Fibroblast of pulmonary artery (primary cell): ENCODE measurements around the gene ANKRD62.

ENCODE experiments used
- DNase-seq: peaks from one replicate; pipeline ENCODE4 v3.0.0-alpha.2; 2010; ENCODE audit warnings: low read depth
- H3K4me3 ChIP-seq: replicated peaks from 2 replicates; pipeline ENCODE4 v1.5.1; 2011; ENCODE audit warnings: low read depth, mild to moderate bottlenecking, control low read depth, low read length, moderate library complexity
- TF ChIP-seq, protein P1 (sequence below): IDR thresholded peaks from 2 replicates; pipeline ENCODE4 v1.5.1; 2011; ENCODE audit warnings: mild to moderate bottlenecking, control low read depth, low read length, inconsistent platforms; ENCODE audit errors: missing control alignments

Gene ANKRD62

DNA sequence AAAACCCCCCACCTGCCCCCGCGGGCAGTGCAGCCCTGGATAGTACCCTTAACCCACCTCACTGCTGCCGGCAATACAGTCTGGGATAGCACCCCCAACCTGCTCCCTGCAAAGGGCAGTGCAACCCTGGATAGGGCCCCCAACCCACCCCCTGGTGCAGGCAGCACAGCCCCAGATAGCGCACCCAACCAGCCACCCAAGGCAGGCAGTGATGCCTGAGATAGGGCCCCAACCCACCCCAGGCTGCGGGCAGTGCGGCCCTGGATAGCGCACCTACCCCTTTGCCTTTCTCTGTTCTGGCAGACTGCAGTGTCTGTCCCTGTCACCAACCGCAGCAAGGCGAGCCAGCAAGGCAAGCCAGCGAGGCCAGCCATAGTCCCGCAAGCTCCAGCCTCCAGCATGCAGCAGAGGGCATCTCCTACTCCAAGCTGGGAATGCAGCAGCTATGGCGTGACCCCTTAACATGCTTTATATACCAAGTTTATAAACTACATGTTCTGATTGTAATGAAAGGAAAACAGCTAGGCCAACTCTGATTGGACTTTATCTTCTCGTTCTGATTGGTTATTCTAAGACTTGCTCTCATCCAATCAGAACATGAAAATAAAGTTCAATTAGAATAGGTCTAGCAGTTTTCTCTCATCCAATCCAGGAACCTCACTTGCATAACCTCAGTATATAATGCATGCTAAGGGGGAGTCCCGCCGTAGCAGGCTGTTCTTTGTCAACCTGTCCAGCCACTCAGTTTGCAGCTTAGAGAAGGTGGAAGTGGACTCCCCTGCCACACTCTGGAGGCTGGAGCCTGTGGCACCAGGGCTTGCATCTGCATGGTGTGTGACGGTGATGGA lies 34.1 kb upstream of the ANKRD62 start:
- TF ChIP-seq, protein P1, sequence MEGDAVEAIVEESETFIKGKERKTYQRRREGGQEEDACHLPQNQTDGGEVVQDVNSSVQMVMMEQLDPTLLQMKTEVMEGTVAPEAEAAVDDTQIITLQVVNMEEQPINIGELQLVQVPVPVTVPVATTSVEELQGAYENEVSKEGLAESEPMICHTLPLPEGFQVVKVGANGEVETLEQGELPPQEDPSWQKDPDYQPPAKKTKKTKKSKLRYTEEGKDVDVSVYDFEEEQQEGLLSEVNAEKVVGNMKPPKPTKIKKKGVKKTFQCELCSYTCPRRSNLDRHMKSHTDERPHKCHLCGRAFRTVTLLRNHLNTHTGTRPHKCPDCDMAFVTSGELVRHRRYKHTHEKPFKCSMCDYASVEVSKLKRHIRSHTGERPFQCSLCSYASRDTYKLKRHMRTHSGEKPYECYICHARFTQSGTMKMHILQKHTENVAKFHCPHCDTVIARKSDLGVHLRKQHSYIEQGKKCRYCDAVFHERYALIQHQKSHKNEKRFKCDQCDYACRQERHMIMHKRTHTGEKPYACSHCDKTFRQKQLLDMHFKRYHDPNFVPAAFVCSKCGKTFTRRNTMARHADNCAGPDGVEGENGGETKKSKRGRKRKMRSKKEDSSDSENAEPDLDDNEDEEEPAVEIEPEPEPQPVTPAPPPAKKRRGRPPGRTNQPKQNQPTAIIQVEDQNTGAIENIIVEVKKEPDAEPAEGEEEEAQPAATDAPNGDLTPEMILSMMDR, result no peak
- DNase-seq, result no peak
- no peak overlapping the region for H3K4me3 ChIP-seq

DNA sequence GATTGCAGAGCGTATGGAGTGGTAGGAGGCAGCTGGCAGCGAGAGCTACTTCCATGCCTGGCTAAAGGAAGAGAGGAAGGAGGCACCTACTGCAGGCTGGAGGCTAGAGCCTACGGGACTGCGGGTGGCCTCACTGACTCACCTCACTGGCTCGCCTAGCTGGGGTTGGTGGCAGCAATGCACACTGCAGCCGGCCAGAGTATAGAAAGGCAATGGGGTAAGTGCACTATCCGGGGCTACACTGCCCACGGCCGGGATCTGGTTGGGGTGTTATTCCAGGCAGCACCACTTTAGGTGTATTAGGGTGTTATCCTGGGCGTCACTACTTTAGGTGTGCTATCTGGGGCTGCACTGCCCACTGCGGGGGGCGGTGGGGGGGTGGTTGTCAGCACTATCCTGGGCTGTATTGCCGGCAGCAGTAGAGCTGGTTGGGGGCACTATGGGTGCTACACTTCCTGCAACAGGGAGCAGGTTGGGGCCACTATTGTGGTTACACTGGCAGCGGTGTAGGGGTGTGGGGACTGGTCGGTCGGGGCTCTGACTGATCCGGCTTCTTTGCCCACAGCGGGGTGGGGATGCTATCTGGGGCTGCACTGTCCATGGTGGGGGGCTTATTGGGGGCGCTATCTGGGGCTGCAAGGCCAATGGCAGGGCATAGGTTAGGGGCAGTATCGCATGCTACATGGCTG lies 33.3 kb upstream of the ANKRD62 start:
- H3K4me3 ChIP-seq, result no peak overlapping the region
- TF ChIP-seq, protein P1, result no peak
- no peak for DNase-seq

DNA sequence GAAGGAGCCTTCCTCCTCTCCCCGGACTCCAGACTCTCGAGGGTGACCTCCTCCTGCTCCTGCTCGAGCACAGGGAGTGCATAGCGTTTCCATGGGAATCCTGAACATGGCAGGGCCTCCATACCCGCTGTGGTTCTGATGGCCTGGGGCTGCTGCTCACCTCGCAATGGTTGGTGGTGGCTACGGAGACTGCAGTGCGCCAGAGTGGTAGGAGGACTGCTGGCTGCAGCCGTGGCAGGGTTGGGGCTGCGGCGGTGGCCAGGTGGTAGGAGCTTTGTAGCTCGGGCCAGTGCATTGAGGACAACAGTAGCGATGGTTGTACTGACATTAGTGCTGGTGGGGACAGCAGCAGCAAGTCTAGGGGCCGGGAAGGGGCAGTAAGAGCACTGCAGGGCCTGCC lies 32.0 kb upstream of the ANKRD62 start:
- TF ChIP-seq, protein P1, result no peak
- no peak overlapping the region for H3K4me3 ChIP-seq
- DNase-seq, result no peak

DNA sequence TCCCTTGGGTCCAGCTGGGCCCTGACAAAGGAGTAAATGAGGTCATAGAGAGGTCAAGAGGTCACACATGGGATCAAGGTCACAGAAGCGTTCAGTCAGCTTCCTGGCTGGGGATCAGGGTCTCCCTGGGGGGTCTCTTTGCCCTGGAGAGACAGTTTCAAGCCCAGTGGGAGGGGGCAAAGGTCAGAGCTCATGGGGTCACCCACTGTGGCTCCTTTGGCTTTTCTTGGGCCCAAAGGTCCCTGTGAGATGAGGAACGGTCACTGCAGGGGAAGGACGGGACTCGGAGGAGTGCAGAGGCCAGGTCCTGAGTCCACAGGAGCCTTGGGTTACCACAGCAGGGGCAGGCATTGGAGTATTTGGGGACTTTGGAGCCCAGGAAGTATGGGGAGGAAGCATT lies 30.7 kb upstream of the ANKRD62 start:
- no peak for DNase-seq
- H3K4me3 ChIP-seq, result no peak overlapping the region
- TF ChIP-seq, protein P1, result no peak

DNA sequence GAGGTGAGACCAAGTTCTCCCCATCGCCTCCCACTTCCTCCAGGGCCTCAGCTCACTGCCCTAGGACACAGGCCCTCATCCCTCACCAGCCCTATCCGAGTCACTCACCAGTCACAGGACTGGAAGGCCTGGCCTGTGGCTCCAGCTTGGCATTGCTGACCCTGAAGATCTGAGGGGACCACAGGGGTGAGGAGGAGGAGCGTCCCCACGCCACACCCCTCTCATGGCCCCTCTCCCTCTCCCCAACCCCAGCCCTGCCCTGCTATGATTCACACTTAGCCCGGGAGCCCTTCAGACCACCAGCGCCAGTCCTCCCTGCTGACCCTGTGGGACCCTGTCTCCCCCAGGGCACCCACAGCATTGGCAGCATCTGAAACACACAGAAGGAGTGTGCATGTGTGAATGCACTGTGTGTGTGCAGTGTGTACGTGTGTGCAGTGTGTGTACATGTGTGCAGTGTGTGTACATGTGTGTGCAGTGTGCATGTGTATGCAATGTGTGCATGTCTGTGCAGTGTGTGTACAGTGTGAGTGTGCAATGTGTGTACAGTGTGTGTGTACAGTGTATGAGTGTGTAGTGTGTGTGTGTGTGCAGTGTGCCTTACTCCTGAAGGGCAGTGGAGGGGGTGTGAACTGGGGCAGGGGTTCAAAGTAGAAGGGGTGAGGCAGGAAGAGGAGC lies 29.4 kb upstream of the ANKRD62 start:
- TF ChIP-seq, protein P1, result no peak
- DNase-seq, result no peak
- no peak overlapping the region for H3K4me3 ChIP-seq

DNA sequence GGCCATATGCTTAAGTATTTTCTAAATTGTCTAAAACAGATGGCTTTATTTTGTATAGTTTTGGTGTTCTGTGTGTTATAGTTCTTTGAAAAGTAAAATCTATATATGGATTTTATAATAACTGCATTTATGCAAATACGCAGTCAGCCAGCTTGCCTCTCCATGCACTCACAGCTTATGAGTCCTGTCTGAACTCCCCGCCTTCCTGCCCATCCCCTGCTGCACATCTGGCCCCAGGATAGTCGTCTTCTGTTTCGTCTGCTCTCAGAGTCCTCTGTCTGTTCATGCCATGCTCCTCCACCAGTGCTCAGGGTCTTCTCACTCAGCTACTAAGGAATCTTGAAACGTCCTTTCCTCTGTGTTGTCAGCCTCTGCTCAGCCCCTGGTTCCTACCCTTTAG lies 28.2 kb upstream of the ANKRD62 start:
- H3K4me3 ChIP-seq, result no peak overlapping the region
- no peak for DNase-seq
- TF ChIP-seq, protein P1, result no peak
